AG10803 (cell line): ENCODE results near the gene TFF3.

Experiments
- DNase-seq: peaks from one replicate; pipeline ENCODE4 v3.0.0; 2010; ENCODE audit warnings: low read depth
- H3K4me3 ChIP-seq: 2 replicates; pipeline ENCODE4 v1.5.1; 2011; ENCODE audit warnings: mild to moderate bottlenecking, low read length, control low read depth
- CTCF ChIP-seq: conservative IDR thresholded peaks from 2 replicates; pipeline ENCODE4 v1.5.1; 2011; ENCODE audit warnings: mild to moderate bottlenecking, low read length, control low read depth, inconsistent platforms

TFF3 gene

GRCh38 chr21:42265231-42265812 lies 49.9 kb downstream of the TFF3 start:
- no peak for DNase-seq
- no peak for TF ChIP-seq CTCF
- H3K4me3 ChIP-seq = no peak overlapping the region

- no peak overlapping the region for H3K4me3 ChIP-seq
- no peak for DNase-seq
- TF ChIP-seq CTCF = no peak
Observed at GRCh38 chr21:42264245-42265195, 50.7 kb downstream of the TFF3 start.

DNA sequence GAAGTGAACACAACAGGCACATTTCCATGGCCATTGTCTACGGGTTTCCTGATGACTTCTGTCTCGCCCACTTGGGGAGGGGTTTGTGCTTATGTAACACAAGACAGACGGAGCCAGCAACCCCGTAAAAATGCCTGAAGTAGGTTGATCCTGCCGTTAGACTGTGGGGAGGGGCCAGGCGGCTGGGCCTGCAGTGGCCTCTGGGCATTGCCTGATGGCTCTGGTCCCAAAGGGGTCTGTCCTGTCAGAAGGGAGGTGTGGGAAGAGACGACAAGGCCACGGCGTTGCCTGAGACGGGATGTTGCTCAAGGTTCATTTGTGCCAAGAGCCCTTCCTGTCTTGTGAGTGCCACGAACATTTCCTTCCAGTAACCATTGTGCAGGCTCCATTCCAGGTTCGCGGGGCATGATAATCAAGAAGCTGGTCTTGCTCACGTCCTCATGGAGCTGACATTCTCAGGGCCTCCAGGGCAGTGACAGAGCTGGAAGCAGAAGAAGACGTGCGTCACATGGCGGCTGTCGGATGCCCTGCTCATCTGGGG lies 51.5 kb downstream of the TFF3 start:
- no peak overlapping the region for H3K4me3 ChIP-seq
- DNase-seq = no peak
- TF ChIP-seq CTCF = no peak

GRCh38 chr21:42262831-42263231 lies 52.4 kb downstream of the TFF3 start:
- DNase-seq = no peak
- TF ChIP-seq CTCF = no peak
- no peak overlapping the region for H3K4me3 ChIP-seq

DNA sequence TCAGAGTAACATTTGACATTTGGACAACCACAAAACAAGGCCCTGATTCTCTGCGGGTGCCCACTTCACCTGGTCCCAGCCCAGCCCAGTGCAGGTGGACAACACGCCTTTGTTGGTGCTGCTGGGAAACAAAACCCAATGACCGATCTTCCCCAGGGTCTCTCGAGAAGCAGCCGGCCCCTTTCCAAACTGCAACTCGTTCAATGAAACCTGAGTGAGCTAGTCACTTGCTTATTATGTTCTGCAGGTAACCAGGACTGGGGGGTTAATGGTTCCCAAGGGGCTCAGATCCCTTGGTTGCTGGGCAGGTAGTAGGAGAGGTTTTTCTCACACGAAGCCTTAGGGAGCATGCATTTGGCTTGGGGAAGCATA lies 53.4 kb downstream of the TFF3 start:
- DNase-seq = no peak
- H3K4me3 ChIP-seq = no peak overlapping the region
- no peak for TF ChIP-seq CTCF
